ENCODE measurements around the gene CAMSAP3. TPM values are rescaled to one million over a fixed set of nuclear protein-coding genes. Genes with fewer than 3 reads are reported as not detected.
"Not testable (repeated sequence)": the region's sequence is repeated elsewhere in the genome, so short reads cannot be mapped to it uniquely, and the experiment has no call there.

CAMSAP3 gene
- polyA plus RNA-seq, 3 donors = 25.0 to 28.6 (median 26.2) TPM

GRCh38 chr19:7570761-7571160, 24.9 kb upstream of the CAMSAP3 start:
- no peak for DNase-seq

GRCh38 chr19:7575434-7576040, 20.1 kb upstream of the CAMSAP3 start:
- DNase-seq = no peak

GRCh38 chr19:7577422-7577821, 18.2 kb upstream of the CAMSAP3 start:
- DNase-seq = not testable (repeated sequence)

GRCh38 chr19:7578127-7578526, 17.5 kb upstream of the CAMSAP3 start:
- no peak for DNase-seq

- DNase-seq = no peak
These were observed 16.5 kb upstream of the CAMSAP3 start for GRCh38 chr19:7579182-7579581.

- DNase-seq = no peak
These were observed 13.2 kb upstream of the CAMSAP3 start for GRCh38 chr19:7582446-7582845.

GRCh38 chr19:7589822-7590221, 5.8 kb upstream of the CAMSAP3 start:
- DNase-seq = no peak

- DNase-seq = no peak
These were observed 5.4 kb upstream of the CAMSAP3 start for GRCh38 chr19:7590256-7590655.

- no peak for DNase-seq
These were observed 711 bp downstream of the CAMSAP3 start for GRCh38 chr19:7596211-7596937.

GRCh38 chr19:7597689-7598088, 2.0 kb downstream of the CAMSAP3 start:
- DNase-seq = no peak

GRCh38 chr19:7598180-7598579, 2.5 kb downstream of the CAMSAP3 start:
- DNase-seq = no peak

GRCh38 chr19:7600721-7601120, 5.1 kb downstream of the CAMSAP3 start:
- DNase-seq = no peak

- no peak for DNase-seq
These were observed 6.7 kb downstream of the CAMSAP3 start for GRCh38 chr19:7602240-7602934.

- DNase-seq = no peak
These were observed 7.4 kb downstream of the CAMSAP3 start for GRCh38 chr19:7602935-7603497.

- DNase-seq = no peak
These were observed 8.3 kb downstream of the CAMSAP3 start for GRCh38 chr19:7603919-7604318.

GRCh38 chr19:7605490-7606222, 10.0 kb downstream of the CAMSAP3 start:
- DNase-seq = no peak

GRCh38 chr19:7606289-7606688, 10.6 kb downstream of the CAMSAP3 start:
- no peak for DNase-seq

- DNase-seq = no peak
These were observed 11.7 kb downstream of the CAMSAP3 start for GRCh38 chr19:7607212-7607873.

GRCh38 chr19:7607874-7608560, 12.4 kb downstream of the CAMSAP3 start:
- no peak for DNase-seq

- no peak for DNase-seq
These were observed 15.0 kb downstream of the CAMSAP3 start for GRCh38 chr19:7610491-7611240.
